K562 (cell line): ENCODE data around the gene CDH8. TPM values are rescaled to one million over a fixed set of nuclear protein-coding genes. Genes with fewer than 3 reads are reported as not detected.

Experiments used
- ATAC-seq: fragments of 200-7000 bp; cut with Tn5 transposase; 3 replicates; pipeline ENCODE4 v1.9.1; 2020; ENCODE audit warnings: moderate library complexity
- BruUV-seq: library from RNA; stranded (reverse); fragments of 400-500 nt; replicated peaks from 2 replicates; lab custom pipeline; 2021; lab: Mats Ljungman, UMichigan
- CTCF ChIA-PET: fragments of 300-600 bp; formaldehyde crosslinking; extraction: SDS; loops from one replicate; lab custom pipeline; 2021; ENCODE audit warnings: low intra/inter-chr PET ratio; lab: Yijun Ruan, JAX
- POLR2A ChIA-PET: fragments of 300-600, 350-650 bp; sonication (Branson Sonifier 250); formaldehyde crosslinking; extraction: SDS; loops from one replicate; lab custom pipeline; 2021; ENCODE audit warnings: antibody characterized with exemption, inconsistent platforms; lab: Yijun Ruan, JAX
- DNase-seq, 4 experiments: peaks; one replicate each; pipeline versions ENCODE4 v3.0.0 to v3.0.0-alpha.2; 2011 to 2018; ENCODE audit warnings: low spot score in 3 of 4, mixed read lengths in 3 of 4; ENCODE audit errors: extremely low read depth in 1 of 4
- FAIRE-seq: peaks from 2 replicates; lab custom pipeline; 2011; peaks lifted over from hg19 to GRCh38; lab: Jason Lieb, UNC
- H2AFZ ChIP-seq: 2 replicates; pipeline ENCODE4 v1.6.0; 2011; ENCODE audit warnings: low read depth, low read length, control low read depth, inconsistent platforms
- H3K27ac ChIP-seq: fragments of 200-600 bp; 3 replicates; pipeline ENCODE4 v1.8.0; 2011; ENCODE audit warnings: low read depth, mild to moderate bottlenecking, control low read depth, inconsistent platforms, low read length, moderate library complexity, mixed read lengths; ENCODE audit errors: extremely low read depth
- H3K27me3 ChIP-seq, 2 experiments: fragments of 300-600 bp in 1 of 2; 2 replicates in 1 of 2; 3 replicates in 1 of 2; pipeline versions ENCODE4 v1.6.0 to v1.8.0; 2011; ENCODE audit warnings: inconsistent platforms in 2 of 2, low read length in 2 of 2, mild to moderate bottlenecking in 1 of 2, mixed read lengths in 1 of 2, moderate library complexity in 1 of 2; ENCODE audit not compliant: control insufficient read depth in 2 of 2, insufficient read depth in 2 of 2
- H3K36me3 ChIP-seq: fragments of 300-600 bp; 3 replicates; pipeline ENCODE4 v1.8.0; 2011; ENCODE audit warnings: mild to moderate bottlenecking, low read length, inconsistent platforms; ENCODE audit not compliant: control insufficient read depth, insufficient read depth
- H3K4me1 ChIP-seq, 2 experiments: fragments of 200-600 bp in 1 of 2; replicated peaks in 1 of 2; 2 replicates in 1 of 2; 3 replicates in 1 of 2; pipeline versions ENCODE4 v1.5.1 to v1.8.0; 2011; ENCODE audit warnings: inconsistent platforms in 2 of 2, low read length in 2 of 2, mild to moderate bottlenecking in 1 of 2, mixed read lengths in 1 of 2, moderate library complexity in 1 of 2; ENCODE audit not compliant: control insufficient read depth in 2 of 2, insufficient read depth in 2 of 2
- H3K4me2 ChIP-seq: 2 replicates; pipeline ENCODE4 v1.6.1; 2011; ENCODE audit warnings: low read length, control low read depth, inconsistent platforms, mixed read lengths; ENCODE audit not compliant: insufficient read depth
- H3K4me3 ChIP-seq: fragments of 200-600 bp; sonication (generic), shearing (Covaris generic); 2 replicates; pipeline ENCODE4 v1.5.1; 2016; ENCODE audit warnings: control low read depth, inconsistent platforms
- H3K79me2 ChIP-seq: fragments of 200-600 bp; 3 replicates; pipeline ENCODE4 v1.8.0; 2011; ENCODE audit warnings: low read length, inconsistent platforms; ENCODE audit not compliant: control insufficient read depth, insufficient read depth
- H3K9ac ChIP-seq, 2 experiments: 2 replicates each; pipeline versions ENCODE4 v1.6.0 to v1.6.1; 2011; ENCODE audit warnings: low read depth in 2 of 2, low read length in 2 of 2, control low read depth in 1 of 2, inconsistent platforms in 1 of 2, mild to moderate bottlenecking in 1 of 2, mixed read lengths in 1 of 2; ENCODE audit not compliant: insufficient read depth in 1 of 2
- H3K9me1 ChIP-seq: one replicate; pipeline ENCODE4 v1.6.0; 2011; ENCODE audit warnings: inconsistent platforms, mild to moderate bottlenecking, low read length, moderate library complexity; ENCODE audit not compliant: control insufficient read depth, insufficient read depth
- H3K9me3 ChIP-seq: replicated peaks from 2 replicates; pipeline ENCODE4 v1.5.1; 2011; ENCODE audit warnings: low read depth, low read length, inconsistent platforms; ENCODE audit not compliant: control insufficient read depth, insufficient read depth
- H4K20me1 ChIP-seq: replicated peaks from 2 replicates; pipeline ENCODE4 v1.6.1; 2011; ENCODE audit warnings: low read length, inconsistent platforms, mixed read lengths; ENCODE audit not compliant: control insufficient read depth, insufficient read depth
- ESRRB ChIP-seq: fragments of 250-450 bp; sonication (Bioruptor Pico); IDR thresholded peaks from 2 replicates; pipeline ENCODE4 v1.5.0; 2020; ENCODE audit warnings: mild to moderate bottlenecking, moderate library complexity, borderline replicate concordance
- FOXJ2 ChIP-seq: fragments of 200-800 bp; sonication (Bioruptor generic); IDR thresholded peaks from 2 replicates; pipeline ENCODE4 v1.6.1; 2016; ENCODE audit warnings: missing genetic modification characterization, missing compliant biosample characterization
- FOXP4 ChIP-seq: sonication (generic); formaldehyde crosslinking; IDR thresholded peaks from 2 replicates; pipeline ENCODE4 v1.8.0; 2022; ENCODE audit warnings: mild to moderate bottlenecking, missing genetic modification reagents, borderline replicate concordance
- HEY1 ChIP-seq: fragments of 250-450 bp; sonication (Bioruptor Pico); IDR thresholded peaks from 2 replicates; pipeline ENCODE4 v1.5.0; 2020; ENCODE audit warnings: mild to moderate bottlenecking, moderate library complexity, borderline replicate concordance
- IRF2 ChIP-seq: sonication (generic); formaldehyde crosslinking; IDR thresholded peaks from 2 replicates; pipeline ENCODE4 v1.8.1; 2022; ENCODE audit warnings: mild to moderate bottlenecking, missing genetic modification reagents
- KHSRP ChIP-seq: fragments of 450-650 bp; IDR thresholded peaks from 2 replicates; pipeline ENCODE4 v1.6.1; 2017
- NELFE ChIP-seq: IDR thresholded peaks from 2 replicates; pipeline ENCODE4 v1.6.1; 2011; ENCODE audit warnings: mild to moderate bottlenecking; ENCODE audit not compliant: insufficient read depth, insufficient read length
- RB1 ChIP-seq: fragments of 450-650 bp; IDR thresholded peaks from 2 replicates; pipeline ENCODE4 v1.6.1; 2017; ENCODE audit warnings: low read depth, mild to moderate bottlenecking
- RBM25 ChIP-seq: fragments of 200-400 bp; formaldehyde crosslinking; IDR thresholded peaks from 2 replicates; pipeline ENCODE4 v1.6.1; 2018; ENCODE audit warnings: low read length, low read depth, moderate library complexity; ENCODE audit not compliant: severe bottlenecking
- SIN3A ChIP-seq, 2 experiments: fragments of 150-350 bp in 1 of 2; IDR thresholded peaks; 2 replicates each; pipeline ENCODE4 v1.6.1; 2011 to 2016; ENCODE audit warnings: borderline replicate concordance in 2 of 2, low read depth in 2 of 2, low read length in 2 of 2, mild to moderate bottlenecking in 2 of 2, moderate library complexity in 2 of 2; ENCODE audit not compliant: control insufficient read depth in 1 of 2
- SLC30A9 ChIP-seq: fragments of 250-450 bp; sonication (Bioruptor Pico); IDR thresholded peaks from 2 replicates; pipeline ENCODE4 v1.8.0; 2022; ENCODE audit warnings: mild to moderate bottlenecking, moderate library complexity
- SOX6 ChIP-seq: fragments of 450-650 bp; IDR thresholded peaks from 2 replicates; pipeline ENCODE4 v1.6.1; 2014; ENCODE audit warnings: mild to moderate bottlenecking
- ZBED1 ChIP-seq: IDR thresholded peaks from 2 replicates; pipeline ENCODE4 v1.6.1; 2014
- ZFP30 ChIP-seq: fragments of 250-450 bp; sonication (Bioruptor Pico); IDR thresholded peaks from 2 replicates; pipeline ENCODE4 v1.8.0; 2022; ENCODE audit warnings: moderate library complexity, mild to moderate bottlenecking, inconsistent platforms, borderline replicate concordance
- ZNF121 ChIP-seq: sonication (generic); formaldehyde crosslinking; conservative IDR thresholded peaks from 2 replicates; pipeline ENCODE4 v1.8.0; 2022; ENCODE audit warnings: missing genetic modification reagents
- ZNF134 ChIP-seq: fragments of 250-450 bp; sonication (Bioruptor Pico); conservative IDR thresholded peaks from 2 replicates; pipeline ENCODE4 v1.4.0; 2020
- ZNF253 ChIP-seq: fragments of 250-450 bp; sonication (Bioruptor Pico); conservative IDR thresholded peaks from 2 replicates; pipeline ENCODE4 v1.6.1; 2021; ENCODE audit warnings: mild to moderate bottlenecking
- WGBS: fragments of 100-300 bp; shearing (Covaris generic); methylation state at CpG from one replicate; pipeline ENCODE4 v1.1.6; 2016; ENCODE audit warnings: low coverage, mixed read lengths; ENCODE audit not compliant: insufficient coverage; ENCODE audit errors: missing lambda C conversion rate; 5-methylcytosine and 5-hydroxymethylcytosine counted together
- in situ Hi-C: fragments of 300-500 bp; cut with MboI; formaldehyde crosslinking; loops from 4 replicates; pipeline ENCODE4 v1.15.0; 2018; ENCODE audit warnings: inconsistent platforms, mixed read lengths
- intact Hi-C: fragments of 100-400 bp; cut with micrococcal nuclease; formaldehyde crosslinking; loops from 2 replicates; pipeline ENCODE4 v1.14.2; 2022
- polyA plus RNA-seq, 8 experiments: library from polyadenylated mRNA; depleted of rRNA in 4 of 8; stranded (reverse) in 5 of 8; unstranded in 3 of 8; fragments of >200 nt; fragmentation: Nextera tagmentation in 2 of 8; fragmentation: Illumina TruSeq in 1 of 8; extraction: Ambion mirVana in 2 of 8; extraction: Trizol in 1 of 8; gene quantifications; 2 replicates each; pipeline versions ENCODE4 v1.2.1 to v1.2.3, GENCODE V29; 2011 to 2014; ENCODE audit warnings: inconsistent platforms in 1 of 8, missing spikeins in 1 of 8
- total RNA-seq, 7 experiments: library from RNA; depleted of rRNA in 6 of 7; stranded (reverse); fragments of >200 nt in 6 of 7; fragmentation: Illumina TruSeq in 2 of 7; extraction: Trizol in 2 of 7; gene quantifications; 2 replicates each; pipeline versions ENCODE4 v1.2.1 to v1.2.3, GENCODE V29; 2011 to 2021; ENCODE audit warnings: low replicate concordance in 1 of 7

CDH8 gene
- total and polyA plus RNA-seq, 9 of the 15 experiments (the other 6 are each of a cell fraction or from before 2014, with no cell fraction given), result 0.22 to 1.4 (median 0.42) TPM; not detected in 4

DNA sequence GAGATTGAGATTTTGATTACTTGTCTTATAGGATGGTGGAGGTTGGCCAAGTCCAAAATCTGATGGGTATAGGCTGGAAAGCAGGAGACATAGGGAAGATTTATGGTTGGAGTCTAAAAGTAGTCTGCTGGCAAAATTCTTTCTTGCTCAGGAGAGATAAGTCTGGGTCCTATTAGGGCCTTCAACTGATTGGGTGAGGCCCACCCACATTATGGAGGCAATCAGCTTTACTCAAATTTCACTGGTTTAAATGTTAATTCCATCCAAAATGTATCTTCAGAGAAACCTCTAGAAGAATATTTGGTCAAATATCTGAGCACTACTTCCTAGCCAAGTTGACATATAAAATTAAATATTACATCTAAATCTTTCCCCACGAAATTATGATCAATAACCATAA is 31.7 kb upstream of the CDH8 start:
- POLR2A ChIA-PET, result no interaction called here
- 0% methylated on average over 1 of the region's 1 CpG for WGBS
- Histone ChIP-seq H3K4me2 (no peak overlapping the region), H3K79me2 (no peaks in the 10 kb centered on the region), H3K36me3 (no peaks in the 10 kb centered on the region), H3K9me1 (no peaks in the 10 kb centered on the region), H3K4me3 (no peak overlapping the region), H3K27ac (no peak overlapping the region), H3K9me3 (no peaks in the 10 kb centered on the region), H3K9ac (no peak overlapping the region), H2AFZ (no peak overlapping the region), H3K4me1 (no peaks in the 10 kb centered on the region), H3K27me3 (no peaks in the 10 kb centered on the region), H4K20me1 (no peaks in the 10 kb centered on the region)
- CTCF ChIA-PET, result no interaction called here
- BruUV-seq, result no TSS peak
- DNase-seq, result no peak
- no peak for FAIRE-seq
- no peak for TF ChIP-seq ZBED1
- no peak for TF ChIP-seq SIN3A (IDR thresholded peaks at IDR 0.05; ENCODE audit: borderline replicate concordance in 2 of 2, control insufficient read depth in 1 of 2, low read depth in 2 of 2, low read length in 2 of 2)
- peak; percentile 54 for TF ChIP-seq RBM25
- no peak for TF ChIP-seq SOX6
- no peak for TF ChIP-seq ESRRB
- TF ChIP-seq KHSRP, result no peak
- no peak for TF ChIP-seq SLC30A9 (CRISPR knock-in tag)
- TF ChIP-seq ZNF134, result peak; percentile 96
- TF ChIP-seq NELFE, result no peak
- no peak for TF ChIP-seq HEY1 (CRISPR knock-in tag)
- no peak for TF ChIP-seq ZNF253 (CRISPR knock-in tag)
- TF ChIP-seq RB1, result no peak
- TF ChIP-seq ZNF121 (CRISPR knock-in tag), result no peak
- no peak for TF ChIP-seq FOXP4
- TF ChIP-seq ZFP30 (CRISPR knock-in tag), result no peak
- no peak for TF ChIP-seq FOXJ2 (tag)
- no peak for TF ChIP-seq IRF2 (CRISPR knock-in tag)
- ATAC-seq, result no peak
- in situ Hi-C loops, result no loop called here
- intact Hi-C loops, result no loop called here
